AG08395 (cell line): ENCODE data around the gene TBC1D22A.

Source experiments
- DNase-seq: peaks from one replicate; pipeline ENCODE4 v3.0.0; 2012; ENCODE audit warnings: mixed read lengths, low spot score

TBC1D22A gene

DNA sequence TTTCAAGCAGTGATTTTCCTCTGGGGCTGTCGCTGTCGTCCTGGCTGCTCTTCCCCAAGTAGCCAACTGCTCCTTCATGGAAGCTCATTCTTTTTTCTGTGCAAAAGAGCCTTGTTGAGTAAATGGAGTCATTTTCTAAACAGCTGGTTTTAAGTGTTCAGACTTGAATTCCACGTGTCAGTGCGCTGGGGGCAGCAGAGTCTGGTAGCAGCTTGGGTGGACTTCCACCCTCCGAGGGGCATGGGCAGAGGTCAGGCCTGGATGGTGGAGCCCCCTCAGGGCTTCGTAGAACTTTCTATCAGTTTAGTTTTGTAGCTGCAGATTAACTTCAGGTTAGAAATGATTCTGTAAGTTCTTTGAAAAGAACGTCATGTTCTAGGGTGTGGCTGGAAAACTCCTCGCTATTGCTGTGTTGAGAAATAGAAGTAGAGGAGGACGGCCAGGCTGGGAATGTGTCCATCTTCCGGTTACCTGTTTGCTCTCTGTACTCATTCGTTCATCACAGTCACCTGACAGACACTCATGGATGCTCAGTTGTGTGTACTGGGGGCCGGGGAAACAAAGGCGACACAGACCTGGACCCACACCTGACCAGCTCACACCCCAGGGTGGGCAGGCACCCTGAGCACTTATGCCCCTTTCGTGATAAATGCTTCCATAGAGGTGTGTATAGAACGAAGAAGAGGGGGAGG lies 270.7 kb downstream of the TBC1D22A start:
- DNase-seq = no peak

DNA sequence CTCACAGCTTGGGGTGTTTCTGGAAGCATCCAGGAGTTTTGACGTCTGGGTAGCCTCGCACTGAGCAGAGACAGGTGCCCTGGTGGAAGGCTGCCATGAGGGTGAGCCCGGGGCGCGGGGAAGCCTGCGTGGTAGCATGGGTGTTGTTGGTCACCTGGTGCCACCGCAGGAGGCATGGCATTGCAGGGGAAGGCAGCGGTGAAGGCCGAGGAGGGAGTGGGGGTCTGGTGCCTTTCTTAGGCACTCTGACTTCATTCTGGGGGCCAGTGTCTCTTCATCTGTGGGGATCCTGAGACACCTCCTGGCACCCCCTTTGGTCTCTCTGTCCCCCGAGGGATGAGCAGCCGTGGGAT lies 271.2 kb downstream of the TBC1D22A start:
- DNase-seq = no peak

DNA sequence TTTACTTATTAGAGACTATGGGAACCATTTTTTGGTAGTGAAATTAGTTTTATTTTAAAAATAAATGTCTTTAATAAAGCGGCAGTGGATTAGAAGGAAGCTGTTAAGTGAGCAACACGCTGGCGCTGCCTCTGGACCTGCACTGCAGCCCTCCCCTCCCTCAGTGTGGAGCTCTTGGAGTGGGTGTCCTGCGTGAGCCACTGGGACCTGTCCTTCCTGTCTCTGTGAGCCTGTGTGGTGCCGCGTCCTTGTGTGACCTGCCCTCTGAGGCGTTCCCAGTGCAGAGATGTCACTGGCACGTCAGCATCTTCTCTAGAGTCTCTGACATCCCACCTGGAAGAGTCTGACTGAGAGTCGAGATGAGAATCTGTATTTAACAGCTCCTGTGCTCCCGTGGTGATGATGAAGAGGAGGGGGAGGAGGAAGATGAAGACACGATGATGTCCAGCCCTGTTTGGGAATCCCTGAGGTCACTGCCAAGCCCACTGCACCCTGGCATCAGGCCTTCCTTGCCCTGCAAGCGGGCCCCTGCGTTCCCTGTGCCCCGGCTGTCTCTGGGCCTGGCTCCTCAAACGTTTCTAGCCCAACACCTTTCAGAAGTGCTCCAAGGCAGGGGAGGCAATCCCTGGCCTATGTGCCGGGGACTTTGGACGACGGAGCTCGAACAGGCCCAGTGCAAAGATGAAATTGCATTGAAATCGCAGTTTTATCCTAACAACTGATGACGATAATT lies 271.8 kb downstream of the TBC1D22A start:
- no peak for DNase-seq

DNA sequence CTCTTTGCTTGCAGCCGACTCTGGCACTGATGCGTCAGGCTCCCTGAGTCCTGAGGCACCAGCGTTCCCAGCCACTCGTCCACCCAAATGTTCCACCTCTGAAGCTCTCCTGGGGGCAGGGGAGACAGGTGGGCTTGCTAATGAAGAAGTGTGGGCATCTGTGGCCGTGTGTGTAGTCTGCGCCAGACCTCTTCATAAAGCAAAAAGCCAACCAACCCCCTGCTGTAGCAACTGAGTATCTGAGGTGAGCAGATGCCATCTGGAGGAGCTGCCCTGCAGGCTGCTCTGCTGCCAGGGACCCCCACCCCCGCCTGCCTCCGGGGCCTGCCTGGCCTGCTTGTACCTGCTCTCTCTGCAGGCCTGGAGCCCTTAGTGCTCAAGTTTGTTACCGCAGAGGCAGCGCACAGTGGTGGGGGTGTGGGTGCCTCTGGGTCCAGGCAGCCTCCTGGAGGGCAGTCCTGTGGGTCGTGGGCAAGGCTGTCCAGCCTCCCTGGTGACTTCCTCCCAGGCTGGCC lies 272.5 kb downstream of the TBC1D22A start:
- DNase-seq = no peak

DNA sequence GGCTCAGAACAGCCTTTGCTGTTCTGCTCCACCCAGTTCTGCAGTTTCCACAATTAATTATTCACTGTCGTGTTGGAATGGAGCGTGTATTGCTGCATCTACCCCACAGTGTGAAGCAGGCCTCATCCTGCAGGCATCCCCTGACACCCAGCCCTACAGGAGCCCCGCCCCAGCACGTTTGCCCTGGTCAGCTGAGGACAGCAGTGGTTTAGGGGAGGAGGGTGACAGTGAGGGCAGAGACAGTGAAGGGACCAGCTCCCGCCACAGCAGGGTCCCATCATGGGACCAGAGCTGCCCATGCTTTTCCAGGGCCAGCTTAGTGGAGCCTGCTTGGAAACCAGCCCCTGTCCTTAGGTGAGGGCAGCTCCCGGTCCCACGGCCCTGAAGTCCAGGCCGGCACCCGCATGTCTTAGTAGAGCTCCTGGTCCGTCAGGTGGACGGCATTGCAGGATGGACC lies 273.0 kb downstream of the TBC1D22A start:
- peak; percentile 51 for DNase-seq

DNA sequence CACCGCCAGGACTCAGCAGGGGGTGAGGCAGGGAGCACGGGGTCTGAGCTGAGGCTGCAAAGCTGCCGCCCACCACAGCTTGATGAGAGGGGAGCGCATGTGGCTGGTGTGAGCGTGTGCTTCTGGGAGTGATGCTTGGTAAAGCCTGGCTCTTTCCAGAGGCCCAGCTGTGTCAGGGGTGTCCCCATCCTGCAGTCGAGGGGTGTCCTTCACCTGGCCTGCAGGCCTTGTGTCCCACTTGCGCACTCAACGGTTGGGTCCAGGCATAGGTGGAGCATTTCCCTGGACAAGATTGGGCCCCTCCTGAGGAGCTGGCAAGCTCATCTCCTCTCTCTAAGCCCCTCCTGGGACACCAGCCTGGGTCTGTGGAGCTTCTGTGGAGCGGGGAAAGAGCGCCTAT lies 273.9 kb downstream of the TBC1D22A start:
- DNase-seq = no peak

DNA sequence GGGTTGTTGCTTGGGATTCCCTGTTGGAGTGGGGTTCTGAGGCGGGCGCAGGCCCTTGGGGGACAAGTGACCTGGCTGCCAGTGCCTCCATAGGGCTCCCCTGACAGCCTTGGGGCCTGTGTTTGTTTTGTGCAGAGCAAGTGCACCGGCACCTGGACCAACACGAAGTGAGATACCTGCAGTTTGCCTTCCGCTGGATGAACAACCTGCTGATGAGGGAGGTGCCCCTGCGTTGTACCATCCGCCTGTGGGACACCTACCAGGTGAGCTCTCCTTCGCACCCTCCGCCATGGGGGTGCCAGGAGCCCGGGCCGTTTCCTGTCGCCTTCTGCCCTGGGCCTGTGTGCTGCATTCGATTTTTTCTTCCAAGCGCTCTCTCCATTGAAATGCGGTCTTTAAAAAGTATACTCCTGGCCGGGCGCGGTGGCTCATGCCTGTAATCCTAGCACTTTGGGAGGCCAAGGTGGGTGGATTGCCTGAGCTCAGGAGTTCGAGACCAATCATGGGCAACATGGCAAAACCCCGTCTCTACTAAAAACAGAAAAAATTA lies 274.6 kb downstream of the TBC1D22A start:
- no peak for DNase-seq

DNA sequence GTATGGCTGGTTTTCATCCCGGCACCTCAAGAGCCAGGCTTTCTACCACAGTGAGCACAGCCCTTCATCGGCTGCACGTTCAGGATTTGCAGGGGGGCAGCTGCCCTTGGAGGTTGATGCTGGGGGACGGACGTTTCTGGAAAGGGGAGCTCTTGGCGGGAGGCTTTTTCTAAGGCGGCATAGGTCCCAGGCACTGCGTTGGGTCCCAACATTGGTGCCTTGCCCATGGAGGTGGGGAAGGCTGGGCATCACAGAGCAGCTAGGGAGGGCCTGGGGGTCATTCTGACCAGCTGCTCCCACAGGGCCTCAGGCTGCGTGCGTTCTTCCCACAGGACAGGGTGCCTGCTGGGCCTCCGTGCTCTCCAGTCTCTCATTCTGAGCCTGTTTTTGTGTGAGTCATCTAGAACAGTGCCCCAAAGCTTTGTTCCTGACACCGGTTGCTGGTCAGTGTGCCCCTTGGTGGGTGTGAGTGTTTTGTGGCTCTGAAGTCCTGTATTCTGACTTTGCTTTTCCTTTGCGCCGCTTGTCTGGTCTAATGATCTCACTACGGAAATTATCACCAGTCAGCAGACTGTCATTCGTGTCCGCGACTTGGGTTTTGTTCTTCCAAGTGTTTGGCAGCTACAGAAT lies 275.9 kb downstream of the TBC1D22A start:
- no peak for DNase-seq

DNA sequence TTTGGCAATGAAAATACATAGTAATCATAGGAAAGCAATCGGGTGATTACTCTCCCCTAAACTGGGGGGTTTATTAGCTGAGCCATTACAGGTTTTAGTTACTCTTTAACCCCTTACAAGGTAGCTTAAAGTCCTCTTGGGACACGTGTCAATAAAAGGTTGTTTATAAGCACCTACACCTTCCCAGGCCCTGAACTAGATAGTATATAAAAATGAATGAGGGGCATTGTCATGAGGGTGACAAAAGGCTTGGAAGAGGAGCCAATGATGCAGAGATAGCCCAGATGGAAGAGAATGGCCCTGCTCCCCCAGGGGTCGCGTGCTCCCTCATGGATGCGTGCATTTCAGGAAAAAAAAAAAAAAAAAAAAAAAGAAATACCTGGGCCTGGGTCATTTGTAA lies 276.9 kb downstream of the TBC1D22A start:
- no peak for DNase-seq

DNA sequence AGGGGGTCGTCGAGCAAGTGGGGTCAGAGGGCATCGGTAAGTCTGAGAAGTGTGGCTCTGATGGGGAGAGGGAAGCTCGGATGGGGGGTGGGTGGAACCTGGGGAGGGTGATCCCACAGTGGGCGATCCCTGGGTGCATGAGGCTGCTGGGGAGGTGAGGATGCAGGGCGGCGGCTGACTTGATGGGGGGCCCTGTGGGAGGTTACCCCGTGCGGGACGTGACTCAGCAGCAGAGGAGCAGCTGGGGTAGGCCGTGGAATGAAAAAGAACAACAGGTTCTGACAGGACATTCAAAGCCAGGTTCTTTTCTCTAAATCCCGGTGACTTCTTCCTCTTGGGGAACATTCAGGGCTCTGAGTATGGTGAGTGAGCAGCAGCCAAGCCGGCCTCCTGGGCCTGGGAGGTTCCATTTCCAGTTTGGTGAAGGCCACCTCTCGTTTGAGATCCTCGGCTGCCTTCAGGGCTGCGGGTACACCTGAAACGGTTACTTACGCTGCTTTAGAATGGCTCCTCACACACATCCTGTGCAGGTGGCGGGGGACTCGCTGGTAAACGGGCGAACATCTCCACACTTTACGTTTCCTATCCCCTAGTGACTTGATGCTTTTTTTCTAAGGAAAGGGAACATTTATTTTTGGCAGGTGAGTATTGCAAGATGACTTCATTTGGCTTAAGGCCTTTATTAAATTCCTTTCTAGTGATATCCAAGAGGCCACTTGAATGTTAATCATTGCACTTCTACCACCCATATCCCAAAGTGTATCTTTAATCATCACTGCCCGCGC lies 278.2 kb downstream of the TBC1D22A start:
- no peak for DNase-seq

DNA sequence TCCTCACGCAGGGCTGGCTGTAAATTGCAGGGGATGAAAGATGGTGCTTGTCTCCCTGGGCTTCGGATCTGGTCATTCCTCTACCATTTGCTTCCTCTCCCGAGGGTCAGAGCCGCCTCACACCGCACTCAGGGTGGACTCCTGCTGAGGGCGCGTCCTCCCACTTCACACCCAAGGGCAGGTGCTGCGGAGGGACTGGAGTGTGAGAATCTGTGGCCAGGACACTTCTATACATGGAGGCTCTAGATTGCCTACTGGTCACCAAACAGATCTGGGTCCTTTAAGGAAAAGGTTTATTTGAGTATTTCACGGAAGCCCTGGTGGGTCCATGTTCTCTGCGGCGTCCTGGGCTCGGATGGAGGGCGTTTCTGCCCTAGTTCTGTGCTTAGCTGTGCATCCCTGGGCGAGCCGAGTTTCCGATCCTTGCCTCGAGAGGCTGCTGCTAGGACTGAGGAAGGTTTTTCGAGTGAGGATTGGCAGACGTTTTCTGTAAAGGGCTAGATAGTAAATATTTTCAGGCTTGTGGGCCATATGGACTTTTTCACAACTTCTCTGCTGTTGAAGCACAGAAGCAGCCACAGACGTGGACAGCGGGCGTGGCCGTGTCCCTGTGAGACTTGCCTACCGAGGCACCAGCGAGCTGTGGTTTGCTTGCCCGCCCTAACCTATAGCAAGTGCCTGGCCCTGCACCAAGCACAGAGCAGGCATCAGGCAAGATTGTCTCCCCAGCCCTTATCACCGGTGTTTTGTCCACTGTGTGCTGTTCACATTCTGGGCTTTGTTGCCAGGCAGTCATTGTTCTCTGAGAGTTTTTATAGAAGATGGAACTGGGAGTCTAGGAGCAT lies 279.0 kb downstream of the TBC1D22A start:
- DNase-seq = no peak

DNA sequence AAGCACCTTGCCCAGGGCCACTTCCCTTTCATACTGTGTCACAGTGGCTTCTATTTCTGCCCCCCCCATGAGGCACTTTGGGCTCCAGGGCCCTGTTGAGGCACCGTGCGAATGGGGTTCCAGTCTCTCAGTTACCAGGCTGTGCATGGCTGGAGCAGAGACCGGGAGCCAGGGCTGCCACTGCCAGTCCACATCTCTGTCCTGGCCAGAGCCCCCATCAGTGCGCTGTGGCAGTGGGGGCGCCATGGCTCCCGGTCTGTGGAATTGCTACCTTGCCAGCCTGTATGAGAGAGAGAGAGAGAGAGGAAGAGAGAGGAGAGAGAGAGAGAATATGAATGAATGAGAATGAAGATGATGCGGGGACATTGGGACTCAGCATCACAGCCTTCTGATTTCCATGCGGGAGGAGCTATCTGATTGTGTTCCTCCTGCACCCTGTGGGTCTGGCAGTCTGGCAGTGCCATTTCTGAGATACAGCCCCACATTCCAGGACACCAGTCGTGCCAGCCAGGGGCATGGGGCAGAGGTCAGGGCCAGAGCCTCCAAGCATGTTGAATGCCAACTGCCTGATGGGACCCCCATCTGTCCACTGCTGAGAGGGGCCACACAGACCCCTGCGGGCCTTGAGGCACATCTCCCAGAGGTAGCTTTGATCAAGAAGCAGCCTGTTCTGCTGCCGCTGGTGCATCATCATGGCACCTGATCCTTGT lies 279.8 kb downstream of the TBC1D22A start:
- DNase-seq = no peak

DNA sequence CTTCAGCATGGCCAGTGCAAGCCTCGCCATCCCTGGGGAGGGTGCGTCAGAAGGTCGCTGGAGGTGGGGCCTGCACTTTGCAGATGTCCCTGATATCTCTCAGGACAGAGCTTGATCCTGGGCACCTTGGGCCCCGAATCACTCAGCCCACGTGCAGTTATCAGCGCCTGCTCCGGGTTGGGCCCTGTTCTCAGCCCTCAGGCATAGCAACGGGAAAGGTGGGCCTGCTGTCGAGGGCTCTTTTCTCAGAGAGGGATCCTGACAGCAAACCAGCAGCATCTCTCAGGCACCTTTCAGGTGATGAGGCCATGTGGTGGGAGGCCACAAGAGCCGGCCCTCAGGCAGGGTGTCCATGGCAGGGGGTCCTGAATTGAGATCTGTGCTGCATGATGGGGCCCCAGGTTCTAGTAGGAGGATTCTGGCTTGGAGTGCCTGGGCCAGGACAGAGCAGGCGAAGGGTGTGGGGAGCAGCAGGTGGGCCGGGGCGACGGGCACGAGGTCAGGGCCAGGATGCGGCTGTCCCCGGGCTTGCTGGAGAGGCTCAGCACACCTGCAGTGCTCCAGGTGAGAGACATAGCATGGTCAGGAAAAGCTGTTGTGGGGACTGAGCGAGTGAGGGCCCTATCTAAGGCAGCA lies 280.5 kb downstream of the TBC1D22A start:
- DNase-seq = no peak

DNA sequence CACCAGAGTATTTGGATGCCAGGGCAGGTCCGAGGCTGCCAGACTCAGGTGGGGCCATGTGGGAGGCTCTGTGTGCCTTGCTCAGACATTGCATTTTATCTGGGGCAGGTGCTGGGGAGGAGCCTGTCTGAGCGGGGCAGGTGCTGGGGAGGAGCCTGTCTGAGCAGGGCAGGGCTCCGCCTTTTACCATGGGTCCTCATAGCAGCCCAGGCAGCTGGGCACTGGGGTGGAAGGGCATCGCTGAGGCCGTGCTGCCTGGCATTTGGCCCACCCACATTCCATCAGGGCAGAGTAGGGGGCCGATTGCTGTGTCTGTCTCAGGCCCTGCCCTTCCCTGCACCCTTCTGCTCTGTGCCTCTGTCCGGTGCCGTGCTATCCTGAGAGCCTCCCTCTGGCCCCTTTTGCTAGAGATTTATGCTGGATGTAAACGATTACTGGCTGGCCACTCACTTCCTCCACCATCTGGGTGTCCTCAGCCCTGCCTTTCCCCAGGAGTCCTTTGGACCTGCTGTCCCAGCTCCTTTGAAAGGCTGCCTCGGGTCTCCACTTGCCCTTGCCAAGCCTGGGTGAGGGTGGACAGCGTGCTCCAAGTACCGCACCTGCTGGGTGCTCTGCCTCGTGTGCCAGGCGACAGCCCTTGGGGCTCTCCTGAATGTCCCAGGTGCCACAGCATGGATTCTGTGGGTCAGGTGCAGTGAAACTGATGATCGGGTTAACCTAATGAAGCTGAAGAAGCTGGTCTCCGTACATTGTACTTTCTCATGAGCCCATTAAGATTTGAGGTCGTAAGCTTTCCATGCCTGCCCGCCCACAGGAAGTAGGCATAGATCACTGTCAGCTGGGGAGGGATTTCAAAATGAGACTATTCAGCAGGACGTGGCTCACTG lies 281.6 kb downstream of the TBC1D22A start:
- peak; percentile 80 for DNase-seq

DNA sequence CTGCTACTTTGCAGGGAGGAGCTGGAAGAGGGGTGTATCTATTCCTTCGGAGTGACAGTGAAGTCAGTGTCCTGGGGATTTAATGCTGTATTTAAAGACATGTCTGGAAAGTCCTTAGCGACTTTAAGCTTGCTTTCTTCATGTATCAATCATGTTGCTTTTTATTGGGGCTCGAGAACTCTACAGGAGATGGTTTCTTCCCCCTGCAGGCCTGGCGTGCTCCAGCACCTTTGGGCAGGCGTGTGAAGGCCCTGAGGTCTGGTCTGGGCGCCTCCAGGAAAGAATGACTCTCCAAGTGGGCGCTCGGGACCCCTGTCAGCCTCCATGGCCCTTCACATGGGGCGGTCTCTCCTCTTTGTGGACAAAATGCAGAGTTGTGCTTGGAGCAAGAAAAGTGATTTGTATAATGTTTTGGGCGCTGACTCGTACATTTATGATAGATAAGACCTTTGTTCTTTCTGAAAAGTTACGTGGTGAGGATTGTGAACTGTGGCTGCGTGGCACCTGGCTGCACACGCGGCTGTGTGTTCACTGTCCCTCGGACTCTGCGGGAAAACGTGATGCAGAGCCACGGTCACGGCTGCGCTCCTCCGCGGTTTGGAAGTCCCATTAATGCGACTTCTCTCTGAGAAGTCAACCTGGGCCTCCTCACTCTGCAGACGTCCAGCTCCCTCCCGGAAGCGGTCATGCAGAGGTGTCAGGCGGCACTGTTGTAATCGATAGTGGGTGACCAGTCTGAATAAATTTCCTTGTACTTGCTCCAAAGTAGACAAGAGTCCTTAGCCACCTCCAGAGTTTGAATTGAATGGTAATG lies 282.5 kb downstream of the TBC1D22A start:
- no peak for DNase-seq

DNA sequence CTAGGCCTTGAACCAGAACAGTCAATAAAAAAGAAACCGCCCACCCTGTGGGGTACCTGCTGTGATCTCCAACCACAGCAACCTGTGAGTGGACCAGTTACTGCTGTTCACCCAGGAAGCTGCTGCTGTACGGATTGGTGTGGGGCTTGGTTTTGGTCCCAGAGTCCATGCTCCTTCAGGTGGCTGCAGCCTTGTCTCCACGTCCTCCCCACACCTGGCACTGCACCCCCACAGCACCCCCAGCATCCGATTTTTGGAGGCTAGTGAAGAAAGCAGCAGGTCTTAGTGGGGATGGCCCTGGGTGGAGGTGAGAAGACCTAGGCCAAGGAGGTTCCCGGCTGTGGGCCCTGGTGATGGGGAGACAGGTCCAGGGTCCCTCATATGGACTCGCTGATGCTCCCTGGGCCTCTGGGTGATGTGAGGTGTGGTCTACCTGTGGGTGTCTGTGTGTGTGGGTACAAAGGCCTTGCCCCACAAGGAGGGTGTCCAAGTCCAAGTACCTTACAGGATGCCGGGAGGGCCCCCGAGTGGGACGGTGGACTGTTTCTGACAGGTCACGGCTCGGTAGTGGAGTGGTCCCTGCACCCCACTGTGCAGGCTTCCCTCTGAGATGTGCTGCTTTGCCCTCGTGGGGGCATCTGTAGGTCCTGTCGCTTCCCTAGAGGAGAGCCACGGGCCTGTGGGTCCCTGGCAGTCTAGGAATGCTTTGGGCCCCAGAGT lies 283.4 kb downstream of the TBC1D22A start:
- DNase-seq = no peak

DNA sequence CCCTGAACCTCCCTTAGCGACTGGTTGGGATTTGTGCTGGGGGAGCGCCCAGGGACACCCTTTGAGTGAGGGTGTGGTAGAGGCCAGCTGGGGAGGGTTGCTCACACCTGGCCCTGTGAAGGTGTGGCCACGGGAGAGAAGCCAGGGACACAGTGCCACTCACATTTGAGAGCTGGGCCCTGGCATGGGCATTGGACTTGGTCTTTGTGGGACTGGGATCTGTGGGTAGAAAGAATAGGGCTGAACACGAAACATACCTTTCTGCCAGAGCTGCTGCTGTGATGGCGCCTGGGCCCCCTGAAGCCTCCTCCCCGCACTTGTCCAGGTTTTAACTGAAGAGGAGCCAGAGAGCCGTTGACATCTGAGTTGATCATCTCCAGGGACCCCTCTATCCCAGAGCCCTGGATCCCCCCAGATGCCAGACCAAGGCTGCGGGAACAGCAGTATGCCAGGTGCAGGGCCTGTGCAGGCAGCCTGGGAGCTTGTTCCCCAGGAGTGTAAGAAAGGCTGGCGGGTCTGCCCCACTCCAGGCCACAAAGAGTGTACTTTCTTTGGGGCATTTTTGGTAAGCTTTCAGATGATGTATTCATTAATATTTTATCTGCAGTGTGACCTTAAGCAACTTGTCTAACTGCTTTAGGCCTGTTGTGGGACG lies 284.1 kb downstream of the TBC1D22A start:
- DNase-seq = no peak
